Measurements from ENCODE around the gene ACOT9.
"Not testable (repeated sequence)": the region's sequence is repeated elsewhere in the genome, so short reads cannot be mapped to it uniquely, and the experiment has no call there.

ACOT9 gene

DNA sequence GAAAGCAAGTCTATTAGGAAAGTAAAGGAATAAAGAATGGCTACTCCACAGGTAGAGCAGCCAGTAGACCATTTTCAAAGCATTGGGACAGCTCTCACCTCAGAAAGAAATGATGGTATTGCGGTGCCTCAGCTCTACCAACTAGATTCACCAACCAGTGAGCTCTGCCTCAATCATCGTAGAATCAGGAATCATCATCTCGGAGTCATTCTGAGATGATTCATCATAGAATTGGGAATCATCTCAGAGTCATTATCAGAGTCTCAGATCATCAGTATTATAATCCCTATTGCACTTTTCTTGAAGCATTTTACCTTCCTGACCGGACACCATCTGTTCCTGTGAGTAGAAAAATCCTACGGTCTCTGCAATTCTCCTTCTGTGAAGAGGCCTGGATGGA, 22.4 kb upstream of the ACOT9 start:
- DNase-seq: no peak

DNA sequence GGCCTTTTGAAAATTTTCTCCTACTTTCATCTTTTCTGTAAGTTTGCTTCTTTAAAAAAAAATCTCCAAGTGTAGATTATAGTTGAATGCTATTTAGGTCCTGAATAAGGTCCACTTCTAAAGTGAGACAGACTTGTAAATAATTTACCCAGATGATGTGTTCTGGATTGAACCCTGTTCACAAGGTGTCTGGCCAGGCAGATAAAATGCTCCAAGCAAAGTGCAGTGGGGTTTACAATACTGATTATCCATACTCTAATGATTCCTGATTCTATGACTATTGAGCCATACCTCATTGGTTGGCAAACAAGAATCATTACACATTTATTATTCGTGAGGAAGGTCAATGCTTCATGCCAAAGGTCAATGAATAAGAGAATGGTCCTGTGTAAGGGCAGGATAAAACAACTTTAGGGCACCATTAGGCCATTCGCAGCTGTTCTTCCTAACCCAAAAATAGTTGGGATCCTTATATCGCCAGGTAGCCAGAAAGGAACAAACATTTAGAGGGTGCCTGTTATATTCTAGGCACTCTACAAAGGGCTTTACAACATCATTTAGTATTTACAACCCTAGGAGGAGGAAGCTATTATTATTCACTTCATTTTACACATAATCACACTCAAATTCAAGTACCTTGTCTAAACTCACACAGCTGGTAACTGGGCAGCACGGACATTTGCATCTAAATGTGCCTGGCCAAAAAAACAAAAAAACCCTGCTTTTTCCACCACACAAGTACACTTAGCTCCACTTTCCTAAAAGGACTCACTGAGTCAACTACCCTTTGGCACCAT, 21.3 kb upstream of the ACOT9 start:
- DNase-seq: no peak

- DNase-seq: no peak
These were observed 16.7 kb upstream of the ACOT9 start for GRCh38 chrX:23759821-23760220.

GRCh38 chrX:23756165-23756564, 13.1 kb upstream of the ACOT9 start:
- peak; percentile 59 to 67 for DNase-seq

DNA sequence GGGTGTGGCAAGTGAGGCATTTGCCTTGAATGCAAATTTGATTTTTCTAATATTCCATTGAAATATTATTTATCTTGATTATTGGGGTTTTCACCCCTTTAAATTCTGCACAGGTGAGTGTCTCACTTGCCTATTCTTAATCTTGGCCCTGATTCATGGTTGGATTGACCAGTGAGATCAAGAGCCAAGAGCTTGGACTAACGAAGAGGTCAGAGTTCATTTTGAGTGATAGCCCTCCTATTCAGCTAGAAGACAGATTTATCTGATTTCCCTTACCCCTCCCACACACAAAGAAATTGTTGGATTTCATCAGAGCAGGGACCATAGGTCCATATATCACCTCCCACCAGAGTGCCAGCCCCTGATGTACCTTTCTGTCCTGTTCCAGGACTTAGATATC, 11.6 kb upstream of the ACOT9 start:
- no peak for DNase-seq

- DNase-seq: no peak
These were observed 9.8 kb upstream of the ACOT9 start for GRCh38 chrX:23752740-23753415.

- no peak for DNase-seq
These were observed 6.5 kb upstream of the ACOT9 start for GRCh38 chrX:23749576-23749975.

DNA sequence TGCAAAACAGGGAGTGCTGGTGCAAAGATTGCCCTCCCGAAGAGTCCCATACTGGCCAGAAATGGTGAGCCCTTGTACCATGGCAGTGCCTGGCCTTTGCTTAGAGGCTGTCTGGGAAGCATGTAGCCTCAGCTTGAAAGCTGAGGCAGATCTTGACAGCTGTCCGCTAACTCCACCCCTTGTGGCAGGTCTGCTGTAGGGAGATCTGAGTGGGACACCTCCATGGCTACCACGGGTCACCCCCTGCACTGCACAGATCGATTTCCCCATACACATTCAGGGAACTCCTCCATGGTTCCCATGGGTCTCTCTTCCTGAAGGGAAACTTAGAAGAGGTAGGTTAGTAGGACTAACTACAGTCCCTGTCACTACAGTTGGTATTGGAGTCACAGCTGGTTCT, 6.1 kb upstream of the ACOT9 start:
- DNase-seq: no peak

GRCh38 chrX:23745786-23746185, 2.7 kb upstream of the ACOT9 start:
- no peak for DNase-seq

- not testable (repeated sequence) for DNase-seq
These were observed 521 bp upstream of the ACOT9 start for GRCh38 chrX:23743623-23743971.

GRCh38 chrX:23742174-23742696, 841 bp downstream of the ACOT9 start:
- DNase-seq: peak in 1 of 2 donors; percentile 20

GRCh38 chrX:23737413-23737812, 5.7 kb downstream of the ACOT9 start:
- DNase-seq: peak; percentile 38 to 49

DNA sequence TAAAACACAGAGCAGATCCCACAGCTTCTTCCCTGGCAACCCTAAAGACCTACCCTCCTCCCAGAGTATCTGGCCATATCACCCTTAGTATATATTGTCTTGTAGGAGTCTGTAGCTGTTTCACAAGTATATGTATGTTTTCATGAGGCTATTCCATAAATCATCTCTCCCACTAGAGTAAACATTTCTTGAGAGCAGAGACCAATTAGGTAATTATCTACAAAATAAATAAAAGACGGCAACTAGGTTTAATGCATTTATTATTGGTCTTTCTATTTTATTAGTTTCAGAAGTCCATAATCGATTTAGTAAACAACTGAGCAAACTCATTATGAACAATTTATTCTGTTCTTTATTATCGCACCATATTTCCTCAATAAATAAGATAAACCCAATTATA, 7.0 kb downstream of the ACOT9 start:
- DNase-seq: no peak

DNA sequence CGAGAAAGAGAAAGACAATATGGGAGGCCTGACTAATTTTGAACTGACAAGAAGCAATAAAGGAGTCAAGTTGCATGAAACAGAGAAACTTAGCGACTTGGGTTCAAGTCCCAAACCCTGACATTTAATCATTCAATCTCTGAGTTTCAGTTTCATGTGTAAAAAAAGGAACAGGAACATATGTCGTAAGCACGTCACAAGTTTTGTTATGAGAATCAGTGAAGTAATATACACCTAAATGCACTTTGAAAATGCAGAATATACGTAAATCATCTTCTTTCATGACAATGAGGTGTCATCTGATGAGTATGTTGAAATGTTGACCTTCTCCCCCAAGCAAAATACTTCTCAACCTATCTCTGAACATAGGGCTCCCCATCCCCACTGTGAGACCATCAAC, 10.4 kb downstream of the ACOT9 start:
- DNase-seq: peak; percentile 65 to 84

- DNase-seq: peak; percentile 29 to 52
These were observed 11.1 kb downstream of the ACOT9 start for GRCh38 chrX:23731951-23732350.

DNA sequence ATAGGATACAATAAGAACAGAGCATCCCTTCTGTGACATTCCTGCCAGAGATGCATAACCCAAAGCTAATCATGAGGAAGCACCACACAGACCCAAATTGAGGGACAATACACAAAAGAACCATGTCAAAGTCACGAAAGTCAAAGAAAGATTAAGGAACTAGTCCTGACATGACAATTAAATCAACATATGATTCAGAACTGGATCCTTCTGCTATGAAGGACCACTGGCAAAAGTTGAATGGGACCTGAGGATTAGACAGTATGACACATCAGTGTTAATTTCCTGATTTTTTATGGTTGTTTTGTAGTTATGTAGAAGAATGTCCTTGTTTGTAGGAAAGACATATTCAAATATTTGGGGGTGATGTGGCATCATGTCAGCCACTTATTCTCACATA, 13.9 kb downstream of the ACOT9 start:
- DNase-seq: no peak

GRCh38 chrX:23727206-23727605, 15.9 kb downstream of the ACOT9 start:
- peak in 1 of 2 donors; percentile 17 for DNase-seq

GRCh38 chrX:23726191-23726590, 16.9 kb downstream of the ACOT9 start:
- peak in 1 of 2 donors; percentile 16 for DNase-seq

DNA sequence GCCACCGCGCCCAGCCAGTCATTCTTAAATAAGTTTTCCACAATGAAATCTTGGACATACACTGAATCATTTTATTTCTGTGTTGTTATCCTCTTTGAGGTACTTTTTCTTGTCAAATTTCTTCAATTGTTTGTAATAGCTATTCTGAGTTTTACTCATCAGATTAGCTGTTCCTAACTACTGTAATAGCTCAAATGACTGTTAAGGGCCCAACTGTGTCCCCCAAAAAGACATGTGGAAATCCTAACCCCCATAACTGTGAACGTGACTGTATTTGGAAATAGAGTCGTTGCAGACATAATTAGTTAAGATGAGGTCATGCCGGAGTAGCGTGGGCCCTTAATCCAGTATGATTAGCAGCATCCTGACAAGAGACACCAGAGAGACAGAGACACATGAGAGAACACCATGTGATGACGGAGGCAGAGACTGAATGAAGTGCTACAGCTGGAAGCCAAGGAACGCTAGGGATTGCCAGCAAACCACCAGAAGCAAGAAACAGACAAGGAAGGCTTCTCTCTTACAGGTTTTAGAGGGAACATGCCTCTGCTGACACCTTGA, 22.9 kb downstream of the ACOT9 start:
- no peak for DNase-seq

- no peak for DNase-seq
These were observed 37.8 kb downstream of the ACOT9 start for GRCh38 chrX:23705235-23705634.

GRCh38 chrX:23704673-23705206, 38.3 kb downstream of the ACOT9 start:
- no peak for DNase-seq

DNA sequence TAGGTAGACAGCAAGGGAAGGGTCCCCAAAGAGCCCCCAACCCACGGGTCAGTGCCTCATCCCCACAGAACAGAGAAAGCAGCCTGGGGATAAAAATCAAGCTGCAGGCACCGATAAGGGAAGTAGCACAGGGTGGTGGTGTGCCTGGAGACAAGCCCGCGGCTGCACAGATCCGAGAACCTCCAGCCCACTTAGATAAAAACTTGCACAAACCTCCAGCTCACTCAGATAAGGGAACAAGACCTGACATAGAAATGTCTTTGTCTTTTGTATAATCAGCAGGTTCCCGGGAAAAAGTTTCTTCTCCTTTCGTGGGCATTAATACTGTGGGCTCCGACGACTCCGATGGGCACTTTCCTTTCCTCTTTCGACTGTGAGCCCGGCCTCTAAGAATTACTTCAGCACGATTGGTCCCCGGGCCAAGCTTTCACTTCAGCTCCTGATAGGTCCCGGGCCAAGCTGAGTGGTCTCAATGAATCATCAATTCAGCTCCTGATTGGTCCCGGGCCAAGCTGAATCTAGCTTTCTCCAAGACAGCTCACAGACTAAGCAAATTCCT, 43.4 kb downstream of the ACOT9 start:
- DNase-seq: peak; percentile 29 to 60

DNA sequence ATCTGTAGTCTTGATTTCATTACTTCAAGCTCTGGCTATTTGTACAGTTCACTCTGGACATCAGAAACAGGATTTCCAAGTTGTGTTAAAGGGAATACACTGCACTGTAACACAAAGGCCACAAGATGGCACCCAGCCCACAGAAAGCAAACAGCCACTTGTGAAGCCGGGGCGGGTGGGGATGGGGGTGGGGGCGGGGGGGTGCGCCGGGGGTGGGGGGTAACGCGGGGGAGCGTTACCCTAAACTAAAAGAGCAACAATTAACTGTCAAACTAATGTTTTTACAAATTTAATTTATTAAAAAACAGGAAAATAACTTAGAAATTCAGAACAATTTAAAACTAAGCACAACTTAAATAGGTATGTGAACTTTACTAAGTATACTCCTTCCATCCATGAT, 48.5 kb downstream of the ACOT9 start:
- DNase-seq: peak; percentile 26 to 46

Data from inflammatory macrophage treated with lipopolysaccharide for 1 hour (primary cell).